Erythroblast (primary cell): ENCODE data around the gene PUM1.

Experiments used
- GATA1 ChIP-seq: IDR thresholded peaks from 2 replicates; pipeline ENCODE4 v1.6.1; 2011; ENCODE audit warnings: low read depth, mild to moderate bottlenecking, control low read depth, low read length, moderate library complexity
- POLR2A ChIP-seq: IDR thresholded peaks from 2 replicates; pipeline ENCODE4 v1.6.1; 2011; ENCODE audit warnings: mild to moderate bottlenecking, low read length

DNA sequence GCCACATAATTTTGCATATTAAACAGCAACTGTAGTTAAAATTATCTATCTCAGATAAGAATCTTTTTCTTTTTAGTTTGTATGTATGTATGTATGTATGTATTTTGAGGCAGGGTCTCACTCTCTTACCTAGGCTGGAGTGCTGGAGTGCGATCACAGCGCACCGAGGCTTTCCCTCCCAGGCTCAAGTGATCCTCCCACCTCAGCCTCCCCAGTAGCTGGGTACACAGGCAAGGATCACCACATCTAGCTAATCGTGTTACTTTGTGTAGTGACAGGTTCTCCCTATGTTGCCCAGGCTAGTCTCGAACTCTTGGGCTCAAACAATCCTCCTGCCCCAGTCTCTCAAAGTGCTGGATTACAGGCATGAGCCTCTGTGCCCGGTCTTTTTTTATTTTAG is 30.5 kb upstream of the PUM1 start:
- TF ChIP-seq POLR2A, result no peak
- TF ChIP-seq GATA1, result no peak
